ENCODE data around the gene CDCA8.

- TF ChIP-seq CTCF (IDR thresholded peaks at IDR 0.05; ENCODE audit: low read length) (no peak), EZH2 (IDR thresholded peaks at IDR 0.05; ENCODE audit: borderline replicate concordance, low read length) (no peak)
Measured at GRCh38 chr1:37692834-37693175, 489 bp downstream of the CDCA8 start.

All from OCI-LY1 (cell line).